Measurements from ENCODE around the gene EXOC4. TPM values are rescaled to one million over a fixed set of nuclear protein-coding genes. Genes with fewer than 3 reads are reported as not detected.
A peak's percentile ranks its signal among the peaks of the same experiment; 100 is the strongest.

The EXOC4 gene
- total and polyA plus RNA-seq, 4 donors, result 47.5 to 100 (median 72.3) TPM

DNA sequence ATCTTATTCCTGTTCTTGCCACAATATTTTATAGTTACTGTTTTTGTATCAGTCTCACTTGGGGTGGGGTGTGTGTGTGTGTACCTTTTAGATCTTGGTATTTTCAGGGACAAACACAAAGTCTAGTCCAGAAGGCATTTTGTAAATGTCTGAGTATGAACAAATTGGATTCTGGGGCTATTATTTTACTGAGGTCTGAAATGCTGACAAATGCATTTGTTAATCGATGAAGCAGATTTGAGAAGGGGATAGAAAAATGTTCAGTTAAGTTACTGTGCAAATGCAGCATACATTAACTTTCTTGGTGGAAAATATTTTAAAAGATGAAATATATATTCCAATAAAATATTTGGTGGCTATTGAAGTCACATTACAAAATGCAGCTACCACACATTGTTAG, 267.4 kb downstream of the EXOC4 start:
- no peaks in the 10 kb centered on the region for H3K4me1 ChIP-seq (ENCODE audit: control insufficient read depth, insufficient read depth, low read length)
- DNase-seq (ENCODE audit: low read depth in 4 of 6, low spot score in 6 of 6), result no peak
- no peaks in the 10 kb centered on the region for H3K9me3 ChIP-seq (ENCODE audit: control insufficient read depth, insufficient read depth, low read length)
- no CpG with 5 or more reads among the region's 1 CpG for WGBS (ENCODE audit: insufficient coverage)
- H3K36me3 ChIP-seq (ENCODE audit: control insufficient read depth, insufficient read depth, low read length), result no peaks in the 10 kb centered on the region
- no peak overlapping the region for H3K27ac ChIP-seq (ENCODE audit: low read depth, low read length)
- no peaks in the 10 kb centered on the region for H3K27me3 ChIP-seq (ENCODE audit: control insufficient read depth, insufficient read depth, low read length)
- no peak overlapping the region for H3K4me3 ChIP-seq (ENCODE audit: low read depth, low read length)

GRCh38 chr7:133522501-133522900, 269.6 kb downstream of the EXOC4 start:
- no peaks in the 10 kb centered on the region for H3K36me3 ChIP-seq (ENCODE audit: control insufficient read depth, insufficient read depth, low read length)
- DNase-seq (ENCODE audit: low read depth in 4 of 6, low spot score in 6 of 6), result peak in 1 of 6 donors; percentile 68
- no peaks in the 10 kb centered on the region for H3K4me1 ChIP-seq (ENCODE audit: control insufficient read depth, insufficient read depth, low read length)
- WGBS (ENCODE audit: insufficient coverage), result no CpG with 5 or more reads among the region's 2 CpGs
- no peak overlapping the region for H3K4me3 ChIP-seq (ENCODE audit: low read depth, low read length)
- no peaks in the 10 kb centered on the region for H3K27me3 ChIP-seq (ENCODE audit: control insufficient read depth, insufficient read depth, low read length)
- H3K9me3 ChIP-seq (ENCODE audit: control insufficient read depth, insufficient read depth, low read length), result no peaks in the 10 kb centered on the region
- H3K27ac ChIP-seq (ENCODE audit: low read depth, low read length), result no peak overlapping the region

DNA sequence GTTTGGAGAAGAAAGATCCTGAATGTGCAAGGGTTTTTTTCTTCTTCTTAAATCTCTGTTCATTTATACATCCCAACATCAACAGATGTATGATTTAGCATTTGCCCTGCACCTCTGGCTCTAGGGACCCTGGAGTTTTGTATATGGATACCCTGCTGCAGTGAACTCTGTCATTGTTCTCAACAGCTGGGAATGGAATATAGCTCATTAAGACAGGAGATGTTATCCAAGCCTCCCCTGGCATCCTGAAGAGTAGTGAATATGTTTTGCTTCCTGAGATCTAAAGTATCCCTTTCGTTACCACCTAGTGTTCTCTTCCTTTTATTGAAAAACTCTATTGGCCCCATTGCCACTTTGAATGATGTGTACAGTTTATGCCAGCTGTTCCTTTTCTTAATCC, 275.9 kb downstream of the EXOC4 start:
- no peaks in the 10 kb centered on the region for H3K4me1 ChIP-seq (ENCODE audit: control insufficient read depth, insufficient read depth, low read length)
- no peaks in the 10 kb centered on the region for H3K27me3 ChIP-seq (ENCODE audit: control insufficient read depth, insufficient read depth, low read length)
- H3K9me3 ChIP-seq (ENCODE audit: control insufficient read depth, insufficient read depth, low read length), result no peaks in the 10 kb centered on the region
- DNase-seq (ENCODE audit: low read depth in 4 of 6, low spot score in 6 of 6), result no peak
- H3K4me3 ChIP-seq (ENCODE audit: low read depth, low read length), result no peak overlapping the region
- H3K36me3 ChIP-seq (ENCODE audit: control insufficient read depth, insufficient read depth, low read length), result no peaks in the 10 kb centered on the region
- WGBS (ENCODE audit: insufficient coverage), result no CpG with 5 or more reads among the region's 1 CpG
- no peak overlapping the region for H3K27ac ChIP-seq (ENCODE audit: low read depth, low read length)

DNA sequence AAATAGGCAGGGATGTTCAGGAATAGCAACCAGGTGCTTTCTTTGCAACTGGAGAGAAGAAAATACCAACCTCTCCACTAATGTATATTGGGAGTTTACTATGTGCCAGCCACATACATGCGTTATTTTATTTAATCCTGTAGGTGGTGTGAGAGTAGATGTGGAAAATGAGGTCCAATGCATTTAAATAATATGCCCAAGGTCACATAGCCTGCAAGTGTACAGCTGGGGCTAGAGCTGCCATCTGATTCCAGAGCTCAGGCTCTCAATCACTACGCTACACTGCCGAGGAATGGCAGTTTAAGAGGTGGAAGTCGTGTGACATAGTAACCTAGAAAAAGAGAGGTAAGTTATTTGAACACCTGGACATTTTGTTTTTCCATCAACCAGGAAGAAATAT, 277.0 kb downstream of the EXOC4 start:
- no peak for DNase-seq (ENCODE audit: low read depth in 4 of 6, low spot score in 6 of 6)
- Histone ChIP-seq H3K27ac (ENCODE audit: low read depth, low read length) (no peak overlapping the region), H3K4me3 (ENCODE audit: low read depth, low read length) (no peak overlapping the region), H3K36me3 (ENCODE audit: control insufficient read depth, insufficient read depth, low read length) (no peaks in the 10 kb centered on the region), H3K4me1 (ENCODE audit: control insufficient read depth, insufficient read depth, low read length) (no peaks in the 10 kb centered on the region), H3K9me3 (ENCODE audit: control insufficient read depth, insufficient read depth, low read length) (no peaks in the 10 kb centered on the region), H3K27me3 (ENCODE audit: control insufficient read depth, insufficient read depth, low read length) (no peaks in the 10 kb centered on the region)
- 40% methylated on average over 1 of the region's 4 CpGs for WGBS (ENCODE audit: insufficient coverage)

- no peaks in the 10 kb centered on the region for H3K4me1 ChIP-seq (ENCODE audit: control insufficient read depth, insufficient read depth, low read length)
- no peaks in the 10 kb centered on the region for H3K27me3 ChIP-seq (ENCODE audit: control insufficient read depth, insufficient read depth, low read length)
- no peak overlapping the region for H3K27ac ChIP-seq (ENCODE audit: low read depth, low read length)
- peak in 1 of 6 donors; percentile 76 for DNase-seq (ENCODE audit: low read depth in 4 of 6, low spot score in 6 of 6)
- no peaks in the 10 kb centered on the region for H3K9me3 ChIP-seq (ENCODE audit: control insufficient read depth, insufficient read depth, low read length)
- H3K4me3 ChIP-seq (ENCODE audit: low read depth, low read length), result no peak overlapping the region
- H3K36me3 ChIP-seq (ENCODE audit: control insufficient read depth, insufficient read depth, low read length), result no peaks in the 10 kb centered on the region
- 83% methylated on average over 1 of the region's 4 CpGs for WGBS (ENCODE audit: insufficient coverage)
These were observed 277.8 kb downstream of the EXOC4 start for GRCh38 chr7:133530682-133531081.

DNA sequence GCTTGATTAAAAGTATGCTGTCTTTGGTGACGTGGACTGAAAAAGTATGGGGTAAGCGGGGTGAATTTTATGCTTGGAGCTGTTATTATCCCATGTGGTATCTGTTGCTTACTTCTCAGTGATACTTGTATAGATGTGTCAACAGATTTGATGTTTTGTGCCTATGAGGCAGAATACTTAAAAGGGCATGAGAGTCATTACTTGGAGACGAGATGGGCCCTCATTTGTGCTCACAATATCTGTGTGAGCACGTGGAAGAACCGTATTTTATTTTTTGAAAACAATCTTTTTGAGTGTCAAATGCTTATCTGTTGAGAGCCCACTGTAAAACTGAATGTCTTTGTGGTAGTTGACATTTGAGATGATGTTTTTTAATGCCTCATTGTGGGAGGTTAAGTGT, 281.9 kb downstream of the EXOC4 start:
- no peak for DNase-seq (ENCODE audit: low read depth in 4 of 6, low spot score in 6 of 6)
- Histone ChIP-seq H3K27ac (ENCODE audit: low read depth, low read length) (no peak overlapping the region), H3K9me3 (ENCODE audit: control insufficient read depth, insufficient read depth, low read length) (no peaks in the 10 kb centered on the region), H3K27me3 (ENCODE audit: control insufficient read depth, insufficient read depth, low read length) (no peaks in the 10 kb centered on the region), H3K4me3 (ENCODE audit: low read depth, low read length) (no peak overlapping the region), H3K36me3 (ENCODE audit: control insufficient read depth, insufficient read depth, low read length) (no peaks in the 10 kb centered on the region), H3K4me1 (ENCODE audit: control insufficient read depth, insufficient read depth, low read length) (no peaks in the 10 kb centered on the region)
- WGBS (ENCODE audit: insufficient coverage), result 93% methylated on average over 5 of the region's 5 CpGs

GRCh38 chr7:133535308-133535707, 282.4 kb downstream of the EXOC4 start:
- no peak overlapping the region for H3K27ac ChIP-seq (ENCODE audit: low read depth, low read length)
- no peak for DNase-seq (ENCODE audit: low read depth in 4 of 6, low spot score in 6 of 6)

GRCh38 chr7:133536450-133536849, 283.6 kb downstream of the EXOC4 start:
- Histone ChIP-seq H3K9me3 (ENCODE audit: control insufficient read depth, insufficient read depth, low read length) (no peaks in the 10 kb centered on the region), H3K4me3 (ENCODE audit: low read depth, low read length) (no peak overlapping the region), H3K36me3 (ENCODE audit: control insufficient read depth, insufficient read depth, low read length) (no peaks in the 10 kb centered on the region), H3K4me1 (ENCODE audit: control insufficient read depth, insufficient read depth, low read length) (no peaks in the 10 kb centered on the region), H3K27me3 (ENCODE audit: control insufficient read depth, insufficient read depth, low read length) (no peaks in the 10 kb centered on the region), H3K27ac (ENCODE audit: low read depth, low read length) (no peak overlapping the region)
- no peak for DNase-seq (ENCODE audit: low read depth in 4 of 6, low spot score in 6 of 6)
- WGBS (ENCODE audit: insufficient coverage), result no CpG with 5 or more reads among the region's 2 CpGs

More at GRCh38 chr7:133535308-133535707, 282.4 kb downstream of the EXOC4 start:
- H3K36me3 ChIP-seq (ENCODE audit: control insufficient read depth, insufficient read depth, low read length), result no peaks in the 10 kb centered on the region
- no peak overlapping the region for H3K4me3 ChIP-seq (ENCODE audit: low read depth, low read length)
- H3K4me1 ChIP-seq (ENCODE audit: control insufficient read depth, insufficient read depth, low read length), result no peaks in the 10 kb centered on the region
- no peaks in the 10 kb centered on the region for H3K9me3 ChIP-seq (ENCODE audit: control insufficient read depth, insufficient read depth, low read length)
- no peaks in the 10 kb centered on the region for H3K27me3 ChIP-seq (ENCODE audit: control insufficient read depth, insufficient read depth, low read length)
- no CpG with 5 or more reads among the region's 2 CpGs for WGBS (ENCODE audit: insufficient coverage)

- H3K4me1 ChIP-seq (ENCODE audit: control insufficient read depth, insufficient read depth, low read length), result no peaks in the 10 kb centered on the region
- DNase-seq (ENCODE audit: low read depth in 4 of 6, low spot score in 6 of 6), result no peak
- no peak overlapping the region for H3K4me3 ChIP-seq (ENCODE audit: low read depth, low read length)
- H3K27ac ChIP-seq (ENCODE audit: low read depth, low read length), result no peak overlapping the region
- WGBS (ENCODE audit: insufficient coverage), result no CpG with 5 or more reads among the region's 2 CpGs
- H3K9me3 ChIP-seq (ENCODE audit: control insufficient read depth, insufficient read depth, low read length), result no peaks in the 10 kb centered on the region
- H3K27me3 ChIP-seq (ENCODE audit: control insufficient read depth, insufficient read depth, low read length), result no peaks in the 10 kb centered on the region
- no peaks in the 10 kb centered on the region for H3K36me3 ChIP-seq (ENCODE audit: control insufficient read depth, insufficient read depth, low read length)
These were observed 286.1 kb downstream of the EXOC4 start for GRCh38 chr7:133539016-133539415.

- no peaks in the 10 kb centered on the region for H3K9me3 ChIP-seq (ENCODE audit: control insufficient read depth, insufficient read depth, low read length)
- no peaks in the 10 kb centered on the region for H3K4me1 ChIP-seq (ENCODE audit: control insufficient read depth, insufficient read depth, low read length)
- H3K4me3 ChIP-seq (ENCODE audit: low read depth, low read length), result no peak overlapping the region
- WGBS (ENCODE audit: insufficient coverage), result no CpG with 5 or more reads among the region's 1 CpG
- no peak for DNase-seq (ENCODE audit: low read depth in 4 of 6, low spot score in 6 of 6)
- H3K27me3 ChIP-seq (ENCODE audit: control insufficient read depth, insufficient read depth, low read length), result no peaks in the 10 kb centered on the region
- H3K27ac ChIP-seq (ENCODE audit: low read depth, low read length), result no peak overlapping the region
- H3K36me3 ChIP-seq (ENCODE audit: control insufficient read depth, insufficient read depth, low read length), result no peaks in the 10 kb centered on the region
These were observed 287.4 kb downstream of the EXOC4 start for GRCh38 chr7:133540096-133540860.
